Neural cell (in vitro differentiated cells): ENCODE results near the gene RALGPS1. TPM values are rescaled to one million over a fixed set of nuclear protein-coding genes. Genes with fewer than 3 reads are reported as not detected.

ENCODE experiments used
- H2AFZ ChIP-seq: fragments of 200-600, 300-800 bp; sonication (generic), shearing (Covaris generic); 2 replicates; pipeline ENCODE4 v1.6.0; 2014; ENCODE audit warnings: low read depth, mild to moderate bottlenecking, antibody characterized with exemption, low read length, moderate library complexity
- H3F3A ChIP-seq: fragments of 200-600 bp; shearing (Covaris generic); 2 replicates; pipeline ENCODE4 v1.6.1; 2016; ENCODE audit warnings: mild to moderate bottlenecking, moderate library complexity, mixed read lengths, antibody characterized with exemption, low read length; ENCODE audit not compliant: insufficient read depth, poor library complexity, severe bottlenecking
- H3K27ac ChIP-seq: fragments of 200-600, 300-800 bp; sonication (generic), shearing (Covaris generic); 2 replicates; pipeline ENCODE4 v1.5.1; 2014; ENCODE audit warnings: mild to moderate bottlenecking, low read length, moderate library complexity
- H3K27me3 ChIP-seq: fragments of 300-800, 200-600 bp; sonication (generic), shearing (Covaris generic); 2 replicates; pipeline ENCODE4 v1.6.0; 2014; ENCODE audit warnings: mild to moderate bottlenecking, low read depth, low read length, moderate library complexity; ENCODE audit not compliant: insufficient read depth
- H3K36me3 ChIP-seq: fragments of 300-800, 200-600 bp; sonication (generic), shearing (Covaris generic); 2 replicates; pipeline ENCODE4 v1.5.1; 2014; ENCODE audit warnings: mild to moderate bottlenecking, antibody characterized with exemption, low read length, moderate library complexity; ENCODE audit not compliant: insufficient read depth
- H3K4me2 ChIP-seq: fragments of 300-800, 200-600 bp; sonication (generic), shearing (Covaris generic); 2 replicates; pipeline ENCODE4 v1.6.0; 2014; ENCODE audit warnings: mild to moderate bottlenecking, low read length
- H3K4me3 ChIP-seq: fragments of 300-800, 200-600 bp; sonication (generic), shearing (Covaris generic); 2 replicates; pipeline ENCODE4 v1.5.1; 2014; ENCODE audit warnings: mild to moderate bottlenecking, low read length, moderate library complexity
- H3K79me2 ChIP-seq: fragments of 200-600 bp; shearing (Covaris generic); replicated peaks from 2 replicates; pipeline ENCODE4 v1.6.0; 2014; ENCODE audit warnings: mild to moderate bottlenecking, low read length, moderate library complexity; ENCODE audit not compliant: insufficient read depth
- H3K9ac ChIP-seq: fragments of 300-800, 200-600 bp; sonication (generic), shearing (Covaris generic); 2 replicates; pipeline ENCODE4 v1.6.1; 2016; ENCODE audit warnings: mild to moderate bottlenecking, low read length, mixed read lengths
- H3K9me2 ChIP-seq: fragments of 200-600 bp; shearing (Covaris generic); 2 replicates; pipeline ENCODE4 v1.6.1; 2016; ENCODE audit warnings: mild to moderate bottlenecking, low read length, mixed read lengths; ENCODE audit not compliant: insufficient read depth
- H3K9me3 ChIP-seq: fragments of 200-600, 300-800 bp; sonication (generic), shearing (Covaris generic); 2 replicates; pipeline ENCODE4 v1.6.1; 2016; ENCODE audit warnings: mild to moderate bottlenecking, mixed run types, low read length, moderate library complexity, mixed read lengths
- H4K20me1 ChIP-seq: fragments of 200-600 bp; shearing (Covaris generic); 2 replicates; pipeline ENCODE4 v1.6.1; 2016; ENCODE audit warnings: mild to moderate bottlenecking, mixed run types; ENCODE audit not compliant: insufficient read depth
- EP300 ChIP-seq: fragments of 450-650 bp; conservative IDR thresholded peaks from 2 replicates; pipeline ENCODE4 v1.6.1; 2014; ENCODE audit warnings: antibody characterized with exemption, mild to moderate bottlenecking, moderate library complexity; ENCODE audit not compliant: poor library complexity, severe bottlenecking
- EZH2 ChIP-seq: fragments of 200-600, 300-800 bp; shearing (Covaris generic), sonication (generic); IDR thresholded peaks from 2 replicates; pipeline ENCODE4 v1.6.1; 2014; ENCODE audit warnings: antibody characterized with exemption, low read length, borderline replicate concordance, mild to moderate bottlenecking; ENCODE audit not compliant: insufficient read depth, poor library complexity, severe bottlenecking
- MXI1 ChIP-seq: fragments of 450-650 bp; conservative IDR thresholded peaks from 2 replicates; pipeline ENCODE4 v1.6.1; 2014; ENCODE audit warnings: antibody characterized with exemption, mild to moderate bottlenecking; ENCODE audit not compliant: poor library complexity, severe bottlenecking
- POLR2AphosphoS5 ChIP-seq: IDR thresholded peaks from 2 replicates; pipeline ENCODE4 v1.6.1; 2012
- RAD21 ChIP-seq: fragments of 450-650 bp; conservative IDR thresholded peaks from 2 replicates; pipeline ENCODE4 v1.6.1; 2014; ENCODE audit warnings: antibody characterized with exemption, mild to moderate bottlenecking, moderate library complexity
- SMC3 ChIP-seq: fragments of 450-650 bp; conservative IDR thresholded peaks from 2 replicates; pipeline ENCODE4 v1.6.1; 2014; ENCODE audit warnings: antibody characterized with exemption, mild to moderate bottlenecking, moderate library complexity; ENCODE audit not compliant: poor library complexity
- TAF1 ChIP-seq: IDR thresholded peaks from 2 replicates; pipeline ENCODE4 v1.6.1; 2012; ENCODE audit warnings: low read depth
- polyA plus RNA-seq: library from polyadenylated mRNA; depleted of rRNA; stranded (reverse); fragments of >200 nt; gene quantifications from 2 replicates; pipeline ENCODE4 v1.2.3, GENCODE V29; 2014
- TF ChIP-seq, protein P1 (sequence below): fragments of 450-650 bp; IDR thresholded peaks from 2 replicates; pipeline ENCODE4 v1.5.1; 2014; ENCODE audit warnings: antibody characterized with exemption, mild to moderate bottlenecking, moderate library complexity; ENCODE audit not compliant: poor library complexity, severe bottlenecking
- TF ChIP-seq, protein P2 (sequence below): IDR thresholded peaks from 2 replicates; pipeline ENCODE4 v1.6.1; 2012; ENCODE audit warnings: borderline replicate concordance

The RALGPS1 gene
- polyA plus RNA-seq, 1 donor from 2014 or later: 37.1 TPM

DNA sequence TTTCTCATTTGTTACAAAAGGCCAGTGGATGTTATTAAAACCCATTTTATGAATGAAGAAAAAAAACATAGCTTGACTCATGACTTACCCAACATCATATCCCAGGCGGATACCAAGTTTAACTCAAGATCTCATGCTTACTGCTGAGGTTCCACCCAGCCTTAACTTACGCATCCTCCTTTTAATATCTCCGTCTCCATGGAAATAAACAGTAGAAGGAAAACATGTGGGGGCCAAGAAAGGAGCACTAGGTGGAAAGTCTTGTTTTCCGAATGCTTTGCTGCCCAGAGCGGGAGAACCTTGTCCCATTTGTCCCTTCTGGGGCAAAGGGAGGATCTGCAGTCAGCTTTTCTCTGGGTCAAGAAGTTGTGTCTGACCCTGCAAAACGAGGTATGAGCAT is 163.8 kb downstream of the RALGPS1 start:
- no peak overlapping the region for H3K27ac ChIP-seq
- TF ChIP-seq TAF1 (no peak), POLR2AphosphoS5 (no peak), MXI1 (no peak), RAD21 (no peak), EP300 (no peak), EZH2 (no peak), SMC3 (no peak)
- TF ChIP-seq, protein P1, sequence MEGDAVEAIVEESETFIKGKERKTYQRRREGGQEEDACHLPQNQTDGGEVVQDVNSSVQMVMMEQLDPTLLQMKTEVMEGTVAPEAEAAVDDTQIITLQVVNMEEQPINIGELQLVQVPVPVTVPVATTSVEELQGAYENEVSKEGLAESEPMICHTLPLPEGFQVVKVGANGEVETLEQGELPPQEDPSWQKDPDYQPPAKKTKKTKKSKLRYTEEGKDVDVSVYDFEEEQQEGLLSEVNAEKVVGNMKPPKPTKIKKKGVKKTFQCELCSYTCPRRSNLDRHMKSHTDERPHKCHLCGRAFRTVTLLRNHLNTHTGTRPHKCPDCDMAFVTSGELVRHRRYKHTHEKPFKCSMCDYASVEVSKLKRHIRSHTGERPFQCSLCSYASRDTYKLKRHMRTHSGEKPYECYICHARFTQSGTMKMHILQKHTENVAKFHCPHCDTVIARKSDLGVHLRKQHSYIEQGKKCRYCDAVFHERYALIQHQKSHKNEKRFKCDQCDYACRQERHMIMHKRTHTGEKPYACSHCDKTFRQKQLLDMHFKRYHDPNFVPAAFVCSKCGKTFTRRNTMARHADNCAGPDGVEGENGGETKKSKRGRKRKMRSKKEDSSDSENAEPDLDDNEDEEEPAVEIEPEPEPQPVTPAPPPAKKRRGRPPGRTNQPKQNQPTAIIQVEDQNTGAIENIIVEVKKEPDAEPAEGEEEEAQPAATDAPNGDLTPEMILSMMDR: no peak
- TF ChIP-seq, protein P2, sequence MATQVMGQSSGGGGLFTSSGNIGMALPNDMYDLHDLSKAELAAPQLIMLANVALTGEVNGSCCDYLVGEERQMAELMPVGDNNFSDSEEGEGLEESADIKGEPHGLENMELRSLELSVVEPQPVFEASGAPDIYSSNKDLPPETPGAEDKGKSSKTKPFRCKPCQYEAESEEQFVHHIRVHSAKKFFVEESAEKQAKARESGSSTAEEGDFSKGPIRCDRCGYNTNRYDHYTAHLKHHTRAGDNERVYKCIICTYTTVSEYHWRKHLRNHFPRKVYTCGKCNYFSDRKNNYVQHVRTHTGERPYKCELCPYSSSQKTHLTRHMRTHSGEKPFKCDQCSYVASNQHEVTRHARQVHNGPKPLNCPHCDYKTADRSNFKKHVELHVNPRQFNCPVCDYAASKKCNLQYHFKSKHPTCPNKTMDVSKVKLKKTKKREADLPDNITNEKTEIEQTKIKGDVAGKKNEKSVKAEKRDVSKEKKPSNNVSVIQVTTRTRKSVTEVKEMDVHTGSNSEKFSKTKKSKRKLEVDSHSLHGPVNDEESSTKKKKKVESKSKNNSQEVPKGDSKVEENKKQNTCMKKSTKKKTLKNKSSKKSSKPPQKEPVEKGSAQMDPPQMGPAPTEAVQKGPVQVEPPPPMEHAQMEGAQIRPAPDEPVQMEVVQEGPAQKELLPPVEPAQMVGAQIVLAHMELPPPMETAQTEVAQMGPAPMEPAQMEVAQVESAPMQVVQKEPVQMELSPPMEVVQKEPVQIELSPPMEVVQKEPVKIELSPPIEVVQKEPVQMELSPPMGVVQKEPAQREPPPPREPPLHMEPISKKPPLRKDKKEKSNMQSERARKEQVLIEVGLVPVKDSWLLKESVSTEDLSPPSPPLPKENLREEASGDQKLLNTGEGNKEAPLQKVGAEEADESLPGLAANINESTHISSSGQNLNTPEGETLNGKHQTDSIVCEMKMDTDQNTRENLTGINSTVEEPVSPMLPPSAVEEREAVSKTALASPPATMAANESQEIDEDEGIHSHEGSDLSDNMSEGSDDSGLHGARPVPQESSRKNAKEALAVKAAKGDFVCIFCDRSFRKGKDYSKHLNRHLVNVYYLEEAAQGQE: no peak
- no peaks in the 10 kb centered on the region for H3K9me2 ChIP-seq
- no peak overlapping the region for H3K4me3 ChIP-seq
- H3K27me3 ChIP-seq: no peaks in the 10 kb centered on the region
- H3F3A ChIP-seq: no peaks in the 10 kb centered on the region
- no peaks in the 10 kb centered on the region for H3K9me3 ChIP-seq
- H3K36me3 ChIP-seq: no peaks in the 10 kb centered on the region
- no peaks in the 10 kb centered on the region for H4K20me1 ChIP-seq
- H3K79me2 ChIP-seq: no peaks in the 10 kb centered on the region
- H2AFZ ChIP-seq: no peak overlapping the region
- no peak overlapping the region for H3K9ac ChIP-seq
- no peak overlapping the region for H3K4me2 ChIP-seq

DNA sequence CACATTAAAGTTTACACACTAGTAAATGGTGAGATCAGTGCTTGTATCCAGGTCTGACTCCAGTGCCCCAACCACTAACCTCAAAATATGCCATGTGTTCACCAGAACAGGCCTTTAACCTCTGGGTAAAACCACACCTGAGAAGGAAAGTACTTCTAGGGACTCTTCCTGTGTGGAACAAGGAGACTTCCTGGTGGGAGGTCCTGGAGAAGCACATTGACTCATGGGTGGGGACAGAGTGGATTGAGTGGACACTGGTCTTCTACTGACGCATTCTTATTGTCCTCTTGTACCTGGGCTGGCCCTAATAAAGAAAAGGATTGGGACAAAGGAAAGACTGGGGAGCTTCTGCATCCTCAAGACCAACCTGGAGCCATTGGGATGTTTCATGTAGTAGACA is 164.4 kb downstream of the RALGPS1 start:
- H3K27me3 ChIP-seq: no peaks in the 10 kb centered on the region
- H3K9me3 ChIP-seq: no peaks in the 10 kb centered on the region
- no peaks in the 10 kb centered on the region for H3K79me2 ChIP-seq
- H3K9ac ChIP-seq: no peak overlapping the region
- no peaks in the 10 kb centered on the region for H4K20me1 ChIP-seq
- TF ChIP-seq MXI1: no peak
- TF ChIP-seq SMC3: no peak
- TF ChIP-seq, protein P1: no peak
- no peak for TF ChIP-seq POLR2AphosphoS5
- TF ChIP-seq EP300: no peak
- TF ChIP-seq TAF1: no peak
- TF ChIP-seq EZH2: no peak
- TF ChIP-seq RAD21: no peak
- H3K4me2 ChIP-seq: no peak overlapping the region
- H3F3A ChIP-seq: no peaks in the 10 kb centered on the region
- H3K9me2 ChIP-seq: no peaks in the 10 kb centered on the region
- H3K36me3 ChIP-seq: no peaks in the 10 kb centered on the region
- H3K27ac ChIP-seq: no peak overlapping the region
- H3K4me3 ChIP-seq: no peak overlapping the region
- no peak overlapping the region for H2AFZ ChIP-seq
